Left lung (tissue), 10 donors: ENCODE data around the gene GREB1. TPM values are rescaled to one million over a fixed set of nuclear protein-coding genes. Genes with fewer than 3 reads are reported as not detected.

ENCODE experiments used
- ATAC-seq: fragments of 200-7000 bp; cut with Tn5 transposase; one replicate; pipeline ENCODE4 v1.9.1; 2020; ENCODE audit warnings: moderate library complexity
- DNase-seq, 4 donors: peaks; one replicate each; pipeline ENCODE4 v3.0.0-alpha.2; 2013 to 2020
- H3K27ac ChIP-seq, 2 donors: fragments of 200-600 bp; sonication (generic) in 1 of 2; one replicate each; pipeline versions ENCODE4 v1.5.0 to v1.8.0; 2020 to 2021
- H3K27me3 ChIP-seq, 2 donors: fragments of 200-600 bp; sonication (generic) in 1 of 2; one replicate each; pipeline versions ENCODE4 v1.5.0 to v1.8.0; 2020 to 2021
- H3K36me3 ChIP-seq, 2 donors: fragments of 200-600 bp; sonication (generic) in 1 of 2; one replicate each; pipeline versions ENCODE4 v1.5.0 to v1.8.0; 2020 to 2021
- H3K4me1 ChIP-seq, 2 donors: fragments of 200-600 bp; one replicate each; pipeline ENCODE4 v1.8.0; 2021
- H3K4me3 ChIP-seq, 2 donors: fragments of 200-600 bp; sonication (generic) in 1 of 2; one replicate each; pipeline versions ENCODE4 v1.5.0 to v1.8.0; 2020 to 2021; ENCODE audit warnings: mild to moderate bottlenecking in 1 of 2
- H3K9me3 ChIP-seq, 2 donors: fragments of 200-600 bp; sonication (generic) in 1 of 2; one replicate each; pipeline versions ENCODE4 v1.5.0 to v1.8.0; 2020 to 2021
- CTCF ChIP-seq, 2 donors: fragments of 200-600 bp; sonication (generic) in 1 of 2; IDR thresholded peaks; one replicate each; pipeline versions ENCODE4 v1.5.0 to v1.8.0; 2021; ENCODE audit warnings: antibody characterized with exemption in 2 of 2
- intact Hi-C, 2 donors: fragments of 100-400 bp; cut with DNase I; formaldehyde crosslinking; loops; one replicate each; pipeline versions ENCODE4 v1.11.2 to v1.14.2; 2022
- polyA plus RNA-seq, 6 donors: library from polyadenylated mRNA; unstranded; fragments of 120-200 nt; gene quantifications; one replicate each; pipeline ENCODE4 v1.2.1, GENCODE V29; 2013; ENCODE audit not compliant: insufficient read length in 6 of 6
- total RNA-seq, 2 donors: library from RNA; stranded (reverse); fragmentation: NEBNext Ultra II Directional; extraction: Animal tissue kit (Norgen Biotek cat#: 25700); gene quantifications; one replicate each; pipeline ENCODE4 v1.2.1, GENCODE V29; 2021
- donor health status: DM: no; HTN: yes; CAD: no.
- donor health status: DM: no; HTN: no; CAD: no.

GREB1 gene
- total and polyA plus RNA-seq, 8 donors, result 1.6 to 19.1 (median 12.7) TPM

- no peak overlapping the region for H3K27ac ChIP-seq
- H3K36me3 ChIP-seq, result no peaks in the 10 kb centered on the region
- H3K27me3 ChIP-seq, result no peaks in the 10 kb centered on the region
- H3K4me3 ChIP-seq, result no peak overlapping the region
- no peaks in the 10 kb centered on the region for H3K4me1 ChIP-seq
- intact Hi-C loops, result no loop called here
- DNase-seq, result no peak
- no peaks in the 10 kb centered on the region for H3K9me3 ChIP-seq
- ATAC-seq, result no peak
- TF ChIP-seq CTCF (IDR thresholded peaks at IDR 0.05), result no peak
These were observed 115.2 kb downstream of the GREB1 start for GRCh38 chr2:11649093-11649492.

GRCh38 chr2:11651856-11652548, 118.2 kb downstream of the GREB1 start:
- H3K27me3 ChIP-seq, result no peaks in the 10 kb centered on the region
- no peaks in the 10 kb centered on the region for H3K4me1 ChIP-seq
- no peak overlapping the region for H3K4me3 ChIP-seq
- no peaks in the 10 kb centered on the region for H3K36me3 ChIP-seq
- no peaks in the 10 kb centered on the region for H3K9me3 ChIP-seq
- no peak for ATAC-seq
- intact Hi-C loops, result no loop called here
- TF ChIP-seq CTCF (IDR thresholded peaks at IDR 0.05), result no peak
- no peak for DNase-seq
- no peak overlapping the region for H3K27ac ChIP-seq

- Histone ChIP-seq H3K27me3 (peaks cover 0 to 1% of the 10 kb centered on the region in 2 donors), H3K36me3 (no peaks in the 10 kb centered on the region), H3K27ac (no peak overlapping the region), H3K4me1 (no peaks in the 10 kb centered on the region), H3K9me3 (no peaks in the 10 kb centered on the region), H3K4me3 (no peak overlapping the region)
- DNase-seq (no peak), ATAC-seq (no peak)
- intact Hi-C loops, result no loop called here
- TF ChIP-seq CTCF (IDR thresholded peaks at IDR 0.05), result no peak
These were observed 118.7 kb downstream of the GREB1 start for GRCh38 chr2:11652553-11652952.

GRCh38 chr2:11655495-11655894, 121.7 kb downstream of the GREB1 start:
- Histone ChIP-seq H3K4me3 (no peak overlapping the region), H3K27me3 (peaks cover 0 to 29% of the 10 kb centered on the region in 2 donors), H3K9me3 (no peaks in the 10 kb centered on the region), H3K36me3 (no peaks in the 10 kb centered on the region), H3K27ac (no peak overlapping the region), H3K4me1 (no peaks in the 10 kb centered on the region)
- no peak for ATAC-seq
- intact Hi-C loops, result no loop called here
- no peak for TF ChIP-seq CTCF (IDR thresholded peaks at IDR 0.05)
- no peak for DNase-seq

GRCh38 chr2:11656252-11656651, 122.4 kb downstream of the GREB1 start:
- no peaks in the 10 kb centered on the region for H3K9me3 ChIP-seq
- H3K4me3 ChIP-seq, result no peak overlapping the region
- TF ChIP-seq CTCF (IDR thresholded peaks at IDR 0.05), result no peak
- DNase-seq (no peak), ATAC-seq (no peak)
- H3K27ac ChIP-seq, result no peak overlapping the region
- no peaks in the 10 kb centered on the region for H3K4me1 ChIP-seq
- H3K36me3 ChIP-seq, result no peaks in the 10 kb centered on the region
- H3K27me3 ChIP-seq, result peaks cover 0 to 30% of the 10 kb centered on the region in 2 donors
- intact Hi-C loops, result no loop called here
